H1 (cell line): ENCODE data around the gene NR5A1. TPM values are rescaled to one million over a fixed set of nuclear protein-coding genes. Genes with fewer than 3 reads are reported as not detected.

ENCODE experiments used
- CTCF ChIA-PET: fragments of 300-600 bp; sonication (Branson Sonifier 250); formaldehyde crosslinking; loops from one replicate; lab custom pipeline; 2021; ENCODE audit not compliant: partially characterized antibody; lab: Charles Lee
- POLR2A ChIA-PET: fragments of 300-600 bp; sonication (Branson Sonifier 250); formaldehyde crosslinking; loops from one replicate; lab custom pipeline; 2021; ENCODE audit warnings: inconsistent platforms; ENCODE audit not compliant: partially characterized antibody; lab: Charles Lee
- DNase-seq, 2 experiments: peaks; one replicate each; pipeline versions ENCODE4 v3.0.0 to v3.0.0-alpha.2; 2010 to 2022; ENCODE audit warnings: low spot score in 2 of 2, low read depth in 1 of 2, mixed read lengths in 1 of 2
- FAIRE-seq: peaks from 2 replicates; lab custom pipeline; 2011; peaks lifted over from hg19 to GRCh38; lab: Jason Lieb, UNC
- H2AFZ ChIP-seq: 2 replicates; pipeline ENCODE4 v1.8.1; 2012; ENCODE audit warnings: low read length, inconsistent platforms
- H2AK5ac ChIP-seq: 2 replicates; pipeline ENCODE4 v1.6.1; 2013; ENCODE audit warnings: low read depth, low read length
- H2BK120ac ChIP-seq: replicated peaks from 2 replicates; pipeline ENCODE3; 2013; ENCODE audit warnings: low read depth, low read length, inconsistent platforms
- H2BK12ac ChIP-seq: 2 replicates; pipeline ENCODE4 v1.6.1; 2013; ENCODE audit warnings: low read depth, low read length
- H2BK15ac ChIP-seq: 2 replicates; pipeline ENCODE4 v1.6.1; 2013; ENCODE audit warnings: low read length
- H2BK20ac ChIP-seq: 2 replicates; pipeline ENCODE4 v1.6.1; 2013; ENCODE audit warnings: low read length
- H2BK5ac ChIP-seq: 2 replicates; pipeline ENCODE4 v1.6.1; 2013; ENCODE audit warnings: low read depth, low read length
- H3K14ac ChIP-seq: 2 replicates; pipeline ENCODE4 v1.6.1; 2013; ENCODE audit warnings: inconsistent platforms; ENCODE audit not compliant: insufficient read length
- H3K18ac ChIP-seq: 2 replicates; pipeline ENCODE4 v1.6.1; 2013; ENCODE audit warnings: low read length; ENCODE audit errors: extremely low read depth
- H3K23ac ChIP-seq: 2 replicates; pipeline ENCODE4 v1.6.1; 2013; ENCODE audit warnings: inconsistent platforms; ENCODE audit not compliant: insufficient read length
- H3K23me2 ChIP-seq: 2 replicates; pipeline ENCODE4 v1.6.1; 2013; ENCODE audit warnings: low read depth, low read length
- H3K27ac ChIP-seq: 2 replicates; pipeline ENCODE4 v1.6.1; 2011; ENCODE audit warnings: low read depth, low read length, inconsistent platforms
- H3K27me3 ChIP-seq, 4 experiments: replicated peaks in 1 of 4; 1 replicate in 1 of 4; 2 replicates in 3 of 4; pipeline versions ENCODE4 v1.6.1 to v1.8.1; 2011 to 2013; ENCODE audit warnings: low read length in 3 of 4, mild to moderate bottlenecking in 3 of 4, inconsistent platforms in 2 of 4, mixed read lengths in 2 of 4, moderate library complexity in 1 of 4; ENCODE audit not compliant: control insufficient read depth in 3 of 4, insufficient read depth in 3 of 4; ENCODE audit errors: extremely low read depth in 1 of 4
- H3K36me3 ChIP-seq, 4 experiments: 2 replicates each; pipeline versions ENCODE4 v1.6.1 to v1.8.1; 2011 to 2013; ENCODE audit warnings: mild to moderate bottlenecking in 4 of 4, low read length in 3 of 4, moderate library complexity in 2 of 4, control low read depth in 1 of 4, inconsistent platforms in 1 of 4; ENCODE audit not compliant: insufficient read depth in 4 of 4, control insufficient read depth in 2 of 4
- H3K4ac ChIP-seq: replicated peaks from 2 replicates; pipeline ENCODE3; 2013; ENCODE audit warnings: low read length, low read depth, mixed read lengths, inconsistent platforms; ENCODE audit not compliant: insufficient read length
- H3K4me1 ChIP-seq, 4 experiments: replicated peaks in 1 of 4; 1 replicate in 1 of 4; 2 replicates in 3 of 4; pipeline versions ENCODE4 v1.6.1 to v1.8.1; 2011 to 2013; ENCODE audit warnings: low read length in 3 of 4, inconsistent platforms in 2 of 4, mixed read lengths in 1 of 4; ENCODE audit not compliant: insufficient read depth in 4 of 4, control insufficient read depth in 3 of 4
- H3K4me2 ChIP-seq, 2 experiments: 2 replicates each; pipeline versions ENCODE4 v1.6.1 to v1.8.1; 2011 to 2013; ENCODE audit warnings: low read depth in 2 of 2, low read length in 2 of 2, control low read depth in 1 of 2, inconsistent platforms in 1 of 2, mild to moderate bottlenecking in 1 of 2; ENCODE audit not compliant: insufficient read depth in 1 of 2
- H3K4me3 ChIP-seq, 4 experiments: fragments of 200-600, 300-600 bp in 1 of 4; sonication (generic), shearing (Covaris generic), sonication (Bioruptor Twin) in 1 of 4; 2 replicates each; pipeline versions ENCODE4 v1.5.1 to v1.8.1; 2011 to 2016; ENCODE audit warnings: low read length in 4 of 4, low read depth in 3 of 4, control low read depth in 2 of 4, inconsistent platforms in 2 of 4, mild to moderate bottlenecking in 2 of 4, mixed read lengths in 1 of 4, moderate library complexity in 1 of 4; ENCODE audit not compliant: insufficient read depth in 2 of 4; ENCODE audit errors: extremely low read depth in 1 of 4
- H3K56ac ChIP-seq: replicated peaks from 2 replicates; pipeline ENCODE3; 2013; ENCODE audit warnings: low read depth, mild to moderate bottlenecking, mixed read lengths, low read length, inconsistent platforms; ENCODE audit not compliant: insufficient read length
- H3K79me1 ChIP-seq: 2 replicates; pipeline ENCODE4 v1.6.1; 2013; ENCODE audit warnings: low read depth, low read length, control low read depth
- H3K79me2 ChIP-seq, 2 experiments: 2 replicates each; pipeline versions ENCODE4 v1.6.1 to v1.8.1; 2012 to 2013; ENCODE audit warnings: low read length in 2 of 2, mild to moderate bottlenecking in 2 of 2, inconsistent platforms in 1 of 2; ENCODE audit not compliant: insufficient read depth in 2 of 2, control insufficient read depth in 1 of 2
- H3K9ac ChIP-seq, 4 experiments: replicated peaks in 1 of 4; 1 replicate in 1 of 4; 2 replicates in 3 of 4; pipeline versions ENCODE4 v1.6.1 to v1.8.1; 2011 to 2013; ENCODE audit warnings: low read depth in 3 of 4, low read length in 3 of 4, control low read depth in 2 of 4, mild to moderate bottlenecking in 2 of 4, moderate library complexity in 2 of 4, inconsistent platforms in 1 of 4; ENCODE audit errors: extremely low read depth in 1 of 4
- H3K9me3 ChIP-seq, 2 experiments: 2 replicates each; pipeline versions ENCODE4 v1.6.1 to v1.8.1; 2012 to 2013; ENCODE audit warnings: mild to moderate bottlenecking in 2 of 2, moderate library complexity in 2 of 2, control low read depth in 1 of 2, inconsistent platforms in 1 of 2, low read depth in 1 of 2, low read length in 1 of 2, mixed read lengths in 1 of 2; ENCODE audit not compliant: insufficient read depth in 2 of 2
- H4K20me1 ChIP-seq, 2 experiments: replicated peaks in 1 of 2; 2 replicates each; pipeline versions ENCODE3 to v1.8.1; 2011 to 2013; ENCODE audit warnings: inconsistent platforms in 2 of 2, low read length in 2 of 2, mild to moderate bottlenecking in 1 of 2; ENCODE audit not compliant: insufficient read depth in 2 of 2, control insufficient read depth in 1 of 2
- H4K5ac ChIP-seq: 2 replicates; pipeline ENCODE4 v1.6.1; 2013; ENCODE audit warnings: low read length, low read depth, mixed read lengths, inconsistent platforms; ENCODE audit not compliant: insufficient read length
- H4K8ac ChIP-seq: 2 replicates; pipeline ENCODE4 v1.8.0; 2013; ENCODE audit warnings: mild to moderate bottlenecking, moderate library complexity, low read length, inconsistent platforms; ENCODE audit not compliant: insufficient read depth; ENCODE audit errors: extremely low read depth
- H4K91ac ChIP-seq: replicated peaks from 2 replicates; pipeline ENCODE3; 2013; ENCODE audit warnings: low read length, mixed read lengths, inconsistent platforms; ENCODE audit not compliant: insufficient read length
- EGR1 ChIP-seq: IDR thresholded peaks from 2 replicates; pipeline ENCODE4 v1.6.1; 2011; ENCODE audit warnings: low read depth, low read length, borderline replicate concordance
- WGBS, 2 experiments: shearing (Covaris generic) in 1 of 2; methylation state at CpG; one replicate each; pipeline versions ENCODE4 v1.1.6 to v1.1.7; 2013 to 2015; ENCODE audit warnings: low lambda C conversion rate in 2 of 2, mixed read lengths in 2 of 2, inconsistent platforms in 1 of 2, low coverage in 1 of 2, missing lambda C conversion rate in 1 of 2; ENCODE audit not compliant: insufficient replicate concordance in 2 of 2, insufficient coverage in 1 of 2, insufficient read length in 1 of 2; ENCODE audit errors: extremely low coverage in 1 of 2, missing lambda C conversion rate in 1 of 2; 5-methylcytosine and 5-hydroxymethylcytosine counted together
- polyA plus RNA-seq, 7 experiments: library from polyadenylated mRNA; depleted of rRNA in 3 of 7; stranded (reverse) in 5 of 7; unstranded in 2 of 7; fragments of >200 nt in 5 of 7; fragments of 200-250 nt in 2 of 7; gene quantifications; 1 replicate in 5 of 7; 2 replicates in 1 of 7; 4 replicates in 1 of 7; pipeline versions ENCODE4 v1.2.1 to v1.2.3, GENCODE V29; 2011 to 2013; ENCODE audit warnings: missing spikeins in 2 of 7, mixed read lengths in 2 of 7
- total RNA-seq: library from RNA; stranded (reverse); fragmentation: NEBNext Ultra II Directional; extraction: Animal tissue kit (Norgen Biotek cat#: 25700); gene quantifications from 2 replicates; pipeline ENCODE4 v1.2.1, GENCODE V29; 2021

Gene NR5A1
- total and polyA plus RNA-seq, 2 of the 8 experiments (the other 6 are each of a cell fraction or from before 2014, with no cell fraction given), result 0.29 to 0.58 TPM

DNA sequence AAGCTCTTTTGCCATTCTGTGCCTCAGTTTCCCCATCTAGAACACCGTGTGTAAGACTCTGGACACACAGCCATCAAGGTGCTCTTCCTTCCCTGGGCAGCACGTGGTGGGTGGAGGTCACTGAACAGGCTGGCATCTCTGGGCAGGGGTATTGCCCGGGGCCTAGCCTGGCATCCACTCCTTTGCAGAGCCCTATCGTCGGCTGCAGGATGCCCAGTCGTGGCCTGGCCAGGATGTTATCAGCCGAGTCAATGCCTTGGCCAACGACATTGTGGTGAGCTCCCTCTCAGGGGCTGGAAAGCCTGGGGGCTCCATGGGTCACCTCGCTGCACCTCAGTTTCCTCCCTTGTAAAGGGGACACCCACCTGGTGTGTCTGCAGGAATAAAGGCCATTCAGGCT lies 52.9 kb downstream of the NR5A1 start:
- Histone ChIP-seq H3K23me2 (peaks cover 13% of the 10 kb centered on the region; the same call in 1 of the 2 replicates), H3K36me3 (peaks cover 0 to 3% (median 0%) of the 10 kb centered on the region in 4 experiments; a peak in 1 of 8 replicates), H2BK5ac (no peak overlapping the region), H3K79me2 (no peaks in the 10 kb centered on the region), H4K20me1 (peaks cover 0 to 3% of the 10 kb centered on the region in 2 experiments), H3K4me1 (peaks cover 0 to 16% (median 15%) of the 10 kb centered on the region in 4 experiments; a peak in 6 of 7 replicates), H3K4ac (no peak overlapping the region), H3K56ac (no peak overlapping the region), H3K9me3 (peaks cover 0 to 4% of the 10 kb centered on the region in 2 experiments; a peak in 2 of 4 replicates), H4K8ac (no peak overlapping the region), H2AFZ (no peak overlapping the region), H3K27ac (no peak overlapping the region), H3K9ac (no peak overlapping the region), H3K23ac (no peak overlapping the region), H2BK12ac (no peak overlapping the region), H4K91ac (no peak overlapping the region), H3K27me3 (peaks cover 10 to 33% (median 25%) of the 10 kb centered on the region in 4 experiments), H3K4me3 (no peak overlapping the region), H2BK15ac (no peak overlapping the region), H2BK120ac (no peak overlapping the region), H2BK20ac (no peak overlapping the region), H2AK5ac (no peak overlapping the region), H3K14ac (no peak overlapping the region), H3K79me1 (no peaks in the 10 kb centered on the region), H3K18ac (no peak overlapping the region), H4K5ac (no peak overlapping the region), H3K4me2 (no peak overlapping the region)
- 92% methylated on average over 9 of the region's 9 CpGs; no CpG with 5 or more reads in 1 of the 2 experiments for WGBS, 2 experiments
- DNase-seq (no peak), FAIRE-seq (no peak)
- ChIA-PET CTCF (interaction anchor here (1.0 to 6.6 kb wide), 7 partner anchors 10 to 398 kb away, joined by 3 to 35 read pairs (median 5); no protein-coding TSS in a partner anchor), POLR2A (interaction anchor here (0.6 to 2.2 kb wide), 3 partner anchors 11 to 238 kb away, joined by 3 to 9 read pairs (median 3); no protein-coding TSS in a partner anchor)
- TF ChIP-seq EGR1, result no peak
